ENCODE data around the gene GNA15. TPM values are rescaled to one million over a fixed set of nuclear protein-coding genes. Genes with fewer than 3 reads are reported as not detected.
A peak's percentile ranks its signal among the peaks of the same experiment; 100 is the strongest.

GNA15 gene
- total RNA-seq, 1 donor from 2014 or later, result 1.2 TPM

DNA sequence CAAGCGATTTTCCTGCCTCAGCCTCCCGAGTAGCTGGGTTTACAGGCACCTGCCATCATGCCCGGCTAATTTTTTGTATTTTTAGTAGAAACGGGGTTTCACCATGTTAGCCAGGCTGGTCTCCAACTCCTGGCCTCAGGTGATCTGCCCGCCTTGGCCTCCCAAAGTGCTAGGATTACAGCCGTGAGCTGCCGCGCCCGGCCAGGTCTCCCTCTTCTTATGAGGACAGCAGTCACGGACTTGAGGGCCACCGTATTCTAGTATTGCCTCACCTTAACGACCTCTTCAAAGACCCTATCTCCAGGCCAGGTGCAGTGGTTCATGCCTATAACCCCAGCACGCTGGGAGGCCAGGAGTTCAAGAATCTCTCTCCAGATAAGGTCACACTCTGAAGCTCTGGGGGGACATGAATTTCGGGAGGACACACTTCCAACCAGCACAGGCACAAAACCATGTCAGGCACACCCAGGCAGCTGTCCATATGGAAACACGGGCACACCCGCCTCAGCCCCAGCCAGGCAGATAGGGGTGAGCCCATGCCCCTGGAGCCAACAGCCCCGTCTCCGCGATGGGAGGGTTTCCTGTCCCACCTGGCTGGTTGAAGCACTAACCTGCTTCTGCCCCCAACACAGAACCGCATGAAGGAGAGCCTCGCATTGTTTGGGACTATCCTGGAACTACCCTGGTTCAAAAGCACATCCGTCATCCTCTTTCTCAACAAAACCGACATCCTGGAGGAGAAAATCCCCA lies 21.4 kb downstream of the GNA15 start:
- H3K4me3 ChIP-seq (ENCODE audit: low read depth, low read length), result no peak overlapping the region
- TF ChIP-seq, protein P1, sequence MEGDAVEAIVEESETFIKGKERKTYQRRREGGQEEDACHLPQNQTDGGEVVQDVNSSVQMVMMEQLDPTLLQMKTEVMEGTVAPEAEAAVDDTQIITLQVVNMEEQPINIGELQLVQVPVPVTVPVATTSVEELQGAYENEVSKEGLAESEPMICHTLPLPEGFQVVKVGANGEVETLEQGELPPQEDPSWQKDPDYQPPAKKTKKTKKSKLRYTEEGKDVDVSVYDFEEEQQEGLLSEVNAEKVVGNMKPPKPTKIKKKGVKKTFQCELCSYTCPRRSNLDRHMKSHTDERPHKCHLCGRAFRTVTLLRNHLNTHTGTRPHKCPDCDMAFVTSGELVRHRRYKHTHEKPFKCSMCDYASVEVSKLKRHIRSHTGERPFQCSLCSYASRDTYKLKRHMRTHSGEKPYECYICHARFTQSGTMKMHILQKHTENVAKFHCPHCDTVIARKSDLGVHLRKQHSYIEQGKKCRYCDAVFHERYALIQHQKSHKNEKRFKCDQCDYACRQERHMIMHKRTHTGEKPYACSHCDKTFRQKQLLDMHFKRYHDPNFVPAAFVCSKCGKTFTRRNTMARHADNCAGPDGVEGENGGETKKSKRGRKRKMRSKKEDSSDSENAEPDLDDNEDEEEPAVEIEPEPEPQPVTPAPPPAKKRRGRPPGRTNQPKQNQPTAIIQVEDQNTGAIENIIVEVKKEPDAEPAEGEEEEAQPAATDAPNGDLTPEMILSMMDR (conservative IDR thresholded peaks at IDR 0.05; ENCODE audit: low read depth, low read length), result no peak
- no peak for DNase-seq (ENCODE audit: low read depth)

DNA sequence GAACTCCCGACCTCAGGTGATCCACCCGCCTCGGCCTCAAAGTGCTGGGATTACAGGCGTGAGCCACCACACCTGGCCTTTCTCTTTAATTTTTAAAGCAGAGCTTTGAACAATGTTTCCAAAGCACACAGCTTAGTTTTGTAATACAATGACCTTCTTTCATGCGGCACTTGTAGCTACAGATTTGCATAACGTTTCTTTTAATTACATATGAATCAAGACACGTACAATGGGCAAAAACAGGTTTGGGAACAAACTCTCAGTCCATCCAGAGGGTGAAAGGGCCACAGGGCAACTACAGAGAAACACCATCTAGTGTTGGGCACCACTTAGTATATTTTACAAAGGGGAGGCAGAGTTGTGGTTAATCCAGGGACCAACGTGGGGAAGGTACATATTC lies 23.7 kb downstream of the GNA15 start:
- DNase-seq (ENCODE audit: low read depth), result no peak
- TF ChIP-seq, protein P1 (conservative IDR thresholded peaks at IDR 0.05; ENCODE audit: low read depth, low read length), result no peak
- no peak overlapping the region for H3K4me3 ChIP-seq (ENCODE audit: low read depth, low read length)

DNA sequence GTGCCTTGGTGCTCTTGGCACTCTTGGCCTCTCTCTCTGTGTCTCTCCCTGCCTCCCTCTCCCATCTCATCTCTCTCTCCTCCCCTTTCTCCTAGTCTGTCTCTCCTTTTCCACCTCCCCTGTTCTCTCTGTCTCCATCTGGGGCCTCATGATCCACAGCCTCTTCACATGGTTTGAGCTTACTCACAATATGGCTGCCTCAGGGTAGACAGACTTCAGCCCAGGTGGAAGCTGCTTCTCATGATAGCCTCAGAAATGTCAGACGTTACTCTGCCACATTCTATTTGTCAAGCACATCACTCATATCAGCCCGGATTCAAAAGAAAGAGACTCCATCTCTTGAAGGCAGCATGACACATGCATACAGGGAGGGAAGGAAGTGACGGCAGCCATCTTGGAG lies 24.4 kb downstream of the GNA15 start:
- TF ChIP-seq, protein P1 (conservative IDR thresholded peaks at IDR 0.05; ENCODE audit: low read depth, low read length), result no peak
- H3K4me3 ChIP-seq (ENCODE audit: low read depth, low read length), result no peak overlapping the region
- no peak for DNase-seq (ENCODE audit: low read depth)

DNA sequence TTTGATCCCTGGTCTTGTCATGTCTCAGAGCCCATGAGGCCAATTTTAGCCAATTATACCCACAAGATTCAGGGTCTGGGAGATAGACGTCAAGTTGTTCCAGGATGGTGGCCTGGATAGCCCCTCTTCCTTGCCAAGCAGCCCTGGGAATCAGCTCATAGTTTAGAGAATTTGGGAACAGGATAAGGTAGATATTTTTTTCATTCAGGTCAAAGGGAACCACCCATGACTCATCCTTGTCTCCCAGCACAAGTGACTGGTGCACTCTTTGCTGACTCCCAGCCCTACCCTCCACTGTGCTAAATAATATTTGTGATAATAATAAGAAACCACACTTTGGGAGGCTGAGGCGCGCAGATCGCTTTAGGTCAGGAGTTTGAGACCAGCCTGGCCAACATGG lies 25.6 kb downstream of the GNA15 start:
- TF ChIP-seq, protein P1 (conservative IDR thresholded peaks at IDR 0.05; ENCODE audit: low read depth, low read length), result no peak
- DNase-seq (ENCODE audit: low read depth), result no peak
- no peak overlapping the region for H3K4me3 ChIP-seq (ENCODE audit: low read depth, low read length)

DNA sequence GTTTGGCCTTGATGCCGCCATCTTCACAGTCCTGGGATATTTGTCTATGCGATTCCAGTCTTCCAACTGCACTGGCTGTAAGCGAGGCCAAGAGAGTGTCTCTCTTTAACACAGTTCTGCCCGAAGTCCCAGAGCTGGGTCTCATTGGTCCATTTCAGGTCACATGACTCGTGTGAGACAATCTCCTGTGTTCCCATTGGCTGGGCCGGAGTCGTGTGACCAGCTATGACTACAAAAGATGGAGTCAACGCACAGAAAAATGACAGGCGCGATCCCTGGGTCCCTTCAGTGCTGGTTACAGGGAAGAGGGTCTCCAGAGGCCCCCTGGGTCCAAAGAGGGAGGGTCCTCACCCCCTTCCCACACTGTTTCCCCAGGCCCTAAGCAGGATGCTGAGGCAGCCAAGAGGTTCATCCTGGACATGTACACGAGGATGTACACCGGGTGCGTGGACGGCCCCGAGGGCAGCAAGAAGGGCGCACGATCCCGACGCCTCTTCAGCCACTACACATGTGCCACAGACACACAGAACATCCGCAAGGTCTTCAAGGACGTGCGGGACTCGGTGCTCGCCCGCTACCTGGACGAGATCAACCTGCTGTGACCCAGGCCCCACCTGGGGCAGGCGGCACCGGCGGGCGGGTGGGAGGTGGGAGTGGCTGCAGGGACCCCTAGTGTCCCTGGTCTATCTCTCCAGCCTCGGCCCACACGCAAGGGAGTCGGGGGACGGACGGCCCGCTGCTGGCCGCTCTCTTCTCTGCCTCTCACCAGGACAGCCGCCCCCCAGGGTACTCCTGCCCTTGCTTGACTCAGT lies 26.8 kb downstream of the GNA15 start:
- no peak for DNase-seq (ENCODE audit: low read depth)
- no peak overlapping the region for H3K4me3 ChIP-seq (ENCODE audit: low read depth, low read length)
- TF ChIP-seq, protein P1 (conservative IDR thresholded peaks at IDR 0.05; ENCODE audit: low read depth, low read length), result no peak

DNA sequence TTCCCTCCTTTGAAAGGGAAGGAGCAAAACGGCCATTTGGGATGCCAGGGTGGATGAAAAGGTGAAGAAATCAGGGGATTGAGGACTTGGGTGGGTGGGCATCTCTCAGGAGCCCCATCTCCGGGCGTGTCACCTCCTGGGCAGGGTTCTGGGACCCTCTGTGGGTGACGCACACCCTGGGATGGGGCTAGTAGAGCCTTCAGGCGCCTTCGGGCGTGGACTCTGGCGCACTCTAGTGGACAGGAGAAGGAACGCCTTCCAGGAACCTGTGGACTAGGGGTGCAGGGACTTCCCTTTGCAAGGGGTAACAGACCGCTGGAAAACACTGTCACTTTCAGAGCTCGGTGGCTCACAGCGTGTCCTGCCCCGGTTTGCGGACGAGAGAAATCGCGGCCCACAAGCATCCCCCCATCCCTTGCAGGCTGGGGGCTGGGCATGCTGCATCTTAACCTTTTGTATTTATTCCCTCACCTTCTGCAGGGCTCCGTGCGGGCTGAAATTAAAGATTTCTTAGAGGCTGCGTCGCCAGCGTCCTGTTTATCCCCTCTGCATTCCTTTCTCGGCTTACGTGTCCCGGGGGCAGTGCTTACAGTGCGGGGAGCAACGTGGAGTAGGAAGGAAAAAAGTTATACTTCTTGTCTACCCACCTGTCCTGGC lies 27.5 kb downstream of the GNA15 start:
- DNase-seq (ENCODE audit: low read depth), result no peak
- TF ChIP-seq, protein P1 (conservative IDR thresholded peaks at IDR 0.05; ENCODE audit: low read depth, low read length), result peak; percentile 97
- no peak overlapping the region for H3K4me3 ChIP-seq (ENCODE audit: low read depth, low read length)
